Esophagus squamous epithelium (tissue), 5 donors: ENCODE data around the gene RCOR1. TPM values are rescaled to one million over a fixed set of nuclear protein-coding genes. Genes with fewer than 3 reads are reported as not detected.
A peak's percentile ranks its signal among the peaks of the same experiment; 100 is the strongest.

Experiments used
- DNase-seq: peaks from one replicate; lab custom pipeline; 2025; lab: John Stamatoyannopoulos, UW
- H3K27ac ChIP-seq, 4 donors: fragments of 200-600 bp; sonication (generic); one replicate each; pipeline ENCODE4 v1.5.1; 2016 to 2019; ENCODE audit warnings: mild to moderate bottlenecking in 1 of 4
- H3K27me3 ChIP-seq, 4 donors: fragments of 200-600 bp; sonication (generic); 1 replicate in 3 of 4; 2 replicates in 1 of 4; pipeline versions ENCODE4 v1.5.1 to v1.6.0; 2017 to 2021; ENCODE audit warnings: antibody characterized with exemption in 1 of 4
- H3K36me3 ChIP-seq, 3 donors: fragments of 200-600 bp; sonication (generic); one replicate each; pipeline ENCODE4 v1.5.1; 2016 to 2019
- H3K4me1 ChIP-seq, 3 donors: fragments of 200-600 bp; sonication (generic); one replicate each; pipeline ENCODE4 v1.5.1; 2017 to 2019
- H3K4me3 ChIP-seq, 4 donors: fragments of 200-600 bp; sonication (generic); 1 replicate in 3 of 4; 2 replicates in 1 of 4; pipeline ENCODE4 v1.5.1; 2016 to 2019; ENCODE audit warnings: mild to moderate bottlenecking in 2 of 4, moderate library complexity in 1 of 4
- H3K9me3 ChIP-seq, 3 donors: fragments of 200-600 bp; sonication (generic); one replicate each; pipeline ENCODE4 v1.5.1; 2016 to 2019
- CTCF ChIP-seq, 6 experiments: fragments of 450-650 bp in 4 of 6; fragments of 200-600 bp in 2 of 6; sonication (generic) in 2 of 6; IDR thresholded peaks; one replicate each; pipeline ENCODE4 v1.5.1; 2016 to 2019; ENCODE audit warnings: antibody characterized with exemption in 6 of 6, mild to moderate bottlenecking in 4 of 6, moderate library complexity in 4 of 6
- POLR2A ChIP-seq, 4 donors: fragments of 450-650 bp; IDR thresholded peaks; one replicate each; pipeline ENCODE4 v1.6.1; 2017; ENCODE audit warnings: antibody characterized with exemption in 4 of 4, mild to moderate bottlenecking in 4 of 4, moderate library complexity in 3 of 4
- WGBS, 2 donors: methylation state at CpG; one replicate each; pipeline ENCODE4 v1.1.5; 2018; 5-methylcytosine and 5-hydroxymethylcytosine counted together
- intact Hi-C: fragments of 100-400 bp; cut with DNase I; formaldehyde crosslinking; loops from one replicate; pipeline ENCODE4 v1.15.0; 2022
- total RNA-seq, 4 donors: library from RNA; depleted of rRNA; stranded (reverse); fragments of >200 nt; gene quantifications; one replicate each; pipeline ENCODE4 v1.1.0, GENCODE V29; 2016
- donor health status: DM: yes; HTN: yes; CAD: no.

Gene RCOR1
- total RNA-seq, 4 donors from 2014 or later: 25.6 to 56.9 (median 35.2) TPM

- H3K27ac ChIP-seq: no peak overlapping the region
- H3K4me1 ChIP-seq: peaks cover 0 to 76% (median 8%) of the 10 kb centered on the region in 3 donors
- peaks cover 0 to 6% (median 0%) of the 10 kb centered on the region in 3 donors for H3K36me3 ChIP-seq
- TF ChIP-seq POLR2A (IDR thresholded peaks at IDR 0.05) (no peak), CTCF (IDR thresholded peaks at IDR 0.05) (peak; percentile 56 to 84 (median 69))
- H3K9me3 ChIP-seq: no peaks in the 10 kb centered on the region
- no peak for DNase-seq
- H3K27me3 ChIP-seq: no peaks in the 10 kb centered on the region
- WGBS, 2 donors: 19 to 23% methylated on average over 7 of the region's 7 CpGs
- intact Hi-C loops: loop anchor here (10.0 kb wide), 1 partner anchor 230 kb away; the partner anchor contains the start of gene AMN
- H3K4me3 ChIP-seq: no peak overlapping the region
Observed at GRCh38 chr14:102694530-102695166, 102.2 kb downstream of the RCOR1 start.

GRCh38 chr14:102695167-102695555, 102.7 kb downstream of the RCOR1 start:
- intact Hi-C loops: loop anchor here (10.0 kb wide), 1 partner anchor 230 kb away; the partner anchor contains the start of gene AMN
- 59 to 62% methylated on average over 3 of the region's 3 CpGs for WGBS, 2 donors
- TF ChIP-seq POLR2A (IDR thresholded peaks at IDR 0.05) (no peak), CTCF (IDR thresholded peaks at IDR 0.05) (no peak)
- peaks cover 0 to 6% (median 0%) of the 10 kb centered on the region in 3 donors for H3K36me3 ChIP-seq
- peaks cover 0 to 71% (median 8%) of the 10 kb centered on the region in 3 donors for H3K4me1 ChIP-seq
- no peaks in the 10 kb centered on the region for H3K27me3 ChIP-seq
- H3K9me3 ChIP-seq: no peaks in the 10 kb centered on the region
- DNase-seq: no peak
- no peak overlapping the region for H3K27ac ChIP-seq
- no peak overlapping the region for H3K4me3 ChIP-seq

GRCh38 chr14:102696332-102696731, 103.9 kb downstream of the RCOR1 start:
- intact Hi-C loops: loop anchor here (10.0 kb wide), 1 partner anchor 228 kb away; the partner anchor contains the start of gene AMN

GRCh38 chr14:102696856-102697495, 104.5 kb downstream of the RCOR1 start:
- intact Hi-C loops: loop anchor here (10.0 kb wide), 1 partner anchor 228 kb away; the partner anchor contains the start of gene AMN
- DNase-seq: no peak
- peaks cover 0 to 20% (median 0%) of the 10 kb centered on the region in 3 donors for H3K36me3 ChIP-seq
- no peaks in the 10 kb centered on the region for H3K9me3 ChIP-seq
- no peak overlapping the region for H3K4me3 ChIP-seq
- H3K27ac ChIP-seq: no peak overlapping the region
- no peak for TF ChIP-seq CTCF (IDR thresholded peaks at IDR 0.05)
- TF ChIP-seq POLR2A (IDR thresholded peaks at IDR 0.05): no peak
- 10 to 36% methylated on average over 3 of the region's 3 CpGs for WGBS, 2 donors
- H3K4me1 ChIP-seq: peaks cover 0 to 53% (median 8%) of the 10 kb centered on the region in 3 donors
- no peaks in the 10 kb centered on the region for H3K27me3 ChIP-seq

More at GRCh38 chr14:102696332-102696731, 103.9 kb downstream of the RCOR1 start:
- no peak for DNase-seq
- no peak for TF ChIP-seq CTCF (IDR thresholded peaks at IDR 0.05)
- TF ChIP-seq POLR2A (IDR thresholded peaks at IDR 0.05): no peak
- H3K27me3 ChIP-seq: no peaks in the 10 kb centered on the region
- H3K27ac ChIP-seq: no peak overlapping the region
- H3K36me3 ChIP-seq: peaks cover 0 to 14% (median 0%) of the 10 kb centered on the region in 3 donors
- WGBS, 2 donors: 78 to 86% methylated on average over 6 to 8 of the region's 8 CpGs
- no peaks in the 10 kb centered on the region for H3K9me3 ChIP-seq
- peaks cover 0 to 59% (median 8%) of the 10 kb centered on the region in 3 donors for H3K4me1 ChIP-seq
- H3K4me3 ChIP-seq: no peak overlapping the region

GRCh38 chr14:102697501-102697900, 105.1 kb downstream of the RCOR1 start:
- Histone ChIP-seq H3K4me3 (no peak overlapping the region), H3K4me1 (peaks cover 0 to 47% (median 8%) of the 10 kb centered on the region in 3 donors), H3K36me3 (peaks cover 0 to 26% (median 0%) of the 10 kb centered on the region in 3 donors), H3K27ac (no peak overlapping the region), H3K27me3 (no peaks in the 10 kb centered on the region), H3K9me3 (no peaks in the 10 kb centered on the region)
- WGBS, 2 donors: 78 to 87% methylated on average over 5 to 6 of the region's 6 CpGs
- intact Hi-C loops: loop anchor here (10.0 kb wide), 1 partner anchor 227 kb away; the partner anchor contains the start of gene AMN
- TF ChIP-seq POLR2A (IDR thresholded peaks at IDR 0.05): no peak
- no peak for TF ChIP-seq CTCF (IDR thresholded peaks at IDR 0.05)
- no peak for DNase-seq
